ENCODE measurements around the gene FGF12. TPM values are rescaled to one million over a fixed set of nuclear protein-coding genes. Genes with fewer than 3 reads are reported as not detected.

Gene FGF12
- total and polyA plus RNA-seq, 2 of the 13 experiments (the other 11 are each of a cell fraction or from before 2014, with no cell fraction given) = 0.07 TPM; not detected in 1

DNA sequence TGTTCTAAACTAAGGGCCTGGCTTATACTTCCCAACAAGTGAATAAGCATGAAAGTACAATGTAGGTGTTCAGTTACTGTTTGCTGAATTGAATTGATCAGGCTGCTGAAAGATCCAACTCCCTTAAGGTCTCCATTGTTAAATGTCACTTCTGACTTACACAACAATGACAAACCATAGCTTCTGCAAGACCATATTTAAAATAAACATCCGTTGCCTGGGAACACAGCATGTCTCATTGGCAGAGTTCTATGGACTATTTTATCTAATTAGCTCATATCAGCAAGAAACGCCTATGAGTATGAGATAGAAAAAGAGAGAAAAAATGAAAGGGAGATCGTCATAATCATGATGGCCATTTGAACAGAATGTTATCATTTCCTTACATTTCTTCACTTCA is 605.4 kb downstream of the FGF12 start:
- Histone ChIP-seq H3K4me2 (ENCODE audit: low read depth, low read length) (no peak overlapping the region), H3K79me2 (ENCODE audit: insufficient read depth, low read length) (no peaks in the 10 kb centered on the region), H4K20me1 (ENCODE audit: insufficient read depth, low read length) (no peaks in the 10 kb centered on the region), H3K36me3 (replicated peaks in 1 of 2; ENCODE audit: control insufficient read depth in 1 of 2, insufficient read depth in 2 of 2, low read length in 2 of 2) (no peaks in the 10 kb centered on the region), H3K4me3 (replicated peaks in 1 of 3; ENCODE audit: insufficient read depth in 1 of 3, low read depth in 2 of 3, low read length in 3 of 3) (no peak overlapping the region), H3K4me1 (ENCODE audit: insufficient read depth, low read length) (no peaks in the 10 kb centered on the region), H3K27ac (ENCODE audit: extremely low read length, insufficient read depth, low read length) (no peak overlapping the region), H2AFZ (ENCODE audit: low read length) (no peak overlapping the region), H3K27me3 (ENCODE audit: control insufficient read depth in 1 of 2, insufficient read depth in 2 of 2, low read length in 2 of 2) (no peaks in the 10 kb centered on the region), H3K9me3 (ENCODE audit: low read length) (no peaks in the 10 kb centered on the region), H3K9ac (ENCODE audit: insufficient read depth, low read depth, low read length) (no peak overlapping the region)
- BruUV-seq (replicated peaks) = no TSS peak
- no peak for ATAC-seq
- in situ Hi-C loops (cut with HindIII; ENCODE audit: extremely low pct_ligation_motif_present, low pct_unique_long_range_greater_than_20kb) = no loop called here
- DNase-seq (ENCODE audit: low spot score) = no peak
- TF ChIP-seq, protein P1, sequence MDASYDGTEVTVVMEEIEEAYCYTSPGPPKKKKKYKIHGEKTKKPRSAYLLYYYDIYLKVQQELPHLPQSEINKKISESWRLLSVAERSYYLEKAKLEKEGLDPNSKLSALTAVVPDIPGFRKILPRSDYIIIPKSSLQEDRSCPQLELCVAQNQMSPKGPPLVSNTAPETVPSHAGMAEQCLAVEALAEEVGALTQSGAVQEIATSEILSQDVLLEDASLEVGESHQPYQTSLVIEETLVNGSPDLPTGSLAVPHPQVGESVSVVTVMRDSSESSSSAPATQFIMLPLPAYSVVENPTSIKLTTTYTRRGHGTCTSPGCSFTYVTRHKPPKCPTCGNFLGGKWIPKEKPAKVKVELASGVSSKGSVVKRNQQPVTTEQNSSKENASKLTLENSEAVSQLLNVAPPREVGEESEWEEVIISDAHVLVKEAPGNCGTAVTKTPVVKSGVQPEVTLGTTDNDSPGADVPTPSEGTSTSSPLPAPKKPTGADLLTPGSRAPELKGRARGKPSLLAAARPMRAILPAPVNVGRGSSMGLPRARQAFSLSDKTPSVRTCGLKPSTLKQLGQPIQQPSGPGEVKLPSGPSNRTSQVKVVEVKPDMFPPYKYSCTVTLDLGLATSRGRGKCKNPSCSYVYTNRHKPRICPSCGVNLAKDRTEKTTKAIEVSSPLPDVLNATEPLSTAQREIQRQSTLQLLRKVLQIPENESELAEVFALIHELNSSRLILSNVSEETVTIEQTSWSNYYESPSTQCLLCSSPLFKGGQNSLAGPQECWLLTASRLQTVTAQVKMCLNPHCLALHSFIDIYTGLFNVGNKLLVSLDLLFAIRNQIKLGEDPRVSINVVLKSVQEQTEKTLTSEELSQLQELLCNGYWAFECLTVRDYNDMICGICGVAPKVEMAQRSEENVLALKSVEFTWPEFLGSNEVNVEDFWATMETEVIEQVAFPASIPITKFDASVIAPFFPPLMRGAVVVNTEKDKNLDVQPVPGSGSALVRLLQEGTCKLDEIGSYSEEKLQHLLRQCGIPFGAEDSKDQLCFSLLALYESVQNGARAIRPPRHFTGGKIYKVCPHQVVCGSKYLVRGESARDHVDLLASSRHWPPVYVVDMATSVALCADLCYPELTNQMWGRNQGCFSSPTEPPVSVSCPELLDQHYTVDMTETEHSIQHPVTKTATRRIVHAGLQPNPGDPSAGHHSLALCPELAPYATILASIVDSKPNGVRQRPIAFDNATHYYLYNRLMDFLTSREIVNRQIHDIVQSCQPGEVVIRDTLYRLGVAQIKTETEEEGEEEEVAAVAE (CRISPR knock-in tag; IDR thresholded peaks at IDR 0.05; ENCODE audit: borderline replicate concordance) = no peak
- TF ChIP-seq ZNF12 (CRISPR knock-in tag; IDR thresholded peaks at IDR 0.05) = no peak
- no peak for TF ChIP-seq FIP1L1 (IDR thresholded peaks at IDR 0.05; ENCODE audit: borderline replicate concordance, insufficient read depth, low read depth, low read length)
- no peak for TF ChIP-seq ATF7-NPFF (CRISPR knock-in tag; IDR thresholded peaks at IDR 0.05; ENCODE audit: low read depth)
- no peak for FAIRE-seq
- ChIA-PET CTCF (ENCODE audit: low intra/inter-chr PET ratio, low total read pairs) (no interaction called here), POLR2A (no interaction called here)
- 6% methylated on average over 3 of the region's 3 CpGs for WGBS (ENCODE audit: low lambda C conversion rate)
- intact Hi-C loops (cut with micrococcal nuclease; ENCODE audit: unreplicated experiment) = no loop called here

GRCh38 chr3:192108820-192109219 is 618.5 kb downstream of the FGF12 start:
- H3K36me3 ChIP-seq (replicated peaks in 1 of 2; ENCODE audit: control insufficient read depth in 1 of 2, insufficient read depth in 2 of 2, low read length in 2 of 2) = no peaks in the 10 kb centered on the region
- CTCF ChIA-PET (ENCODE audit: low intra/inter-chr PET ratio, low total read pairs) = no interaction called here
- no peaks in the 10 kb centered on the region for H3K27me3 ChIP-seq (ENCODE audit: control insufficient read depth in 1 of 2, insufficient read depth in 2 of 2, low read length in 2 of 2)
- no peak overlapping the region for H3K27ac ChIP-seq (ENCODE audit: extremely low read length, insufficient read depth, low read length)
- FAIRE-seq (no peak), DNase-seq (ENCODE audit: low spot score) (no peak), ATAC-seq (no peak)
- H4K20me1 ChIP-seq (ENCODE audit: insufficient read depth, low read length) = no peaks in the 10 kb centered on the region
- H2AFZ ChIP-seq (ENCODE audit: low read length) = no peak overlapping the region
- BruUV-seq (replicated peaks) = no TSS peak
- no peaks in the 10 kb centered on the region; the same call in 1 of the 2 replicates for H3K9me3 ChIP-seq (ENCODE audit: low read length)
- no peak overlapping the region for H3K9ac ChIP-seq (ENCODE audit: insufficient read depth, low read depth, low read length)
- H3K4me2 ChIP-seq (ENCODE audit: low read depth, low read length) = no peak overlapping the region
- no peaks in the 10 kb centered on the region for H3K79me2 ChIP-seq (ENCODE audit: insufficient read depth, low read length)
- no peak overlapping the region for H3K4me3 ChIP-seq (replicated peaks in 1 of 3; ENCODE audit: insufficient read depth in 1 of 3, low read depth in 2 of 3, low read length in 3 of 3)
- no peaks in the 10 kb centered on the region for H3K4me1 ChIP-seq (ENCODE audit: insufficient read depth, low read length)
- POLR2A ChIA-PET = no interaction called here
- in situ Hi-C loops (cut with HindIII; ENCODE audit: extremely low pct_ligation_motif_present, low pct_unique_long_range_greater_than_20kb) = no loop called here
- intact Hi-C loops (cut with micrococcal nuclease; ENCODE audit: unreplicated experiment) = no loop called here
- TF ChIP-seq, protein P2, sequence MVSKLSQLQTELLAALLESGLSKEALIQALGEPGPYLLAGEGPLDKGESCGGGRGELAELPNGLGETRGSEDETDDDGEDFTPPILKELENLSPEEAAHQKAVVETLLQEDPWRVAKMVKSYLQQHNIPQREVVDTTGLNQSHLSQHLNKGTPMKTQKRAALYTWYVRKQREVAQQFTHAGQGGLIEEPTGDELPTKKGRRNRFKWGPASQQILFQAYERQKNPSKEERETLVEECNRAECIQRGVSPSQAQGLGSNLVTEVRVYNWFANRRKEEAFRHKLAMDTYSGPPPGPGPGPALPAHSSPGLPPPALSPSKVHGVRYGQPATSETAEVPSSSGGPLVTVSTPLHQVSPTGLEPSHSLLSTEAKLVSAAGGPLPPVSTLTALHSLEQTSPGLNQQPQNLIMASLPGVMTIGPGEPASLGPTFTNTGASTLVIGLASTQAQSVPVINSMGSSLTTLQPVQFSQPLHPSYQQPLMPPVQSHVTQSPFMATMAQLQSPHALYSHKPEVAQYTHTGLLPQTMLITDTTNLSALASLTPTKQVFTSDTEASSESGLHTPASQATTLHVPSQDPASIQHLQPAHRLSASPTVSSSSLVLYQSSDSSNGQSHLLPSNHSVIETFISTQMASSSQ (IDR thresholded peaks at IDR 0.05; ENCODE audit: low read depth) = no peak
- TF ChIP-seq, protein P2 (CRISPR knock-in tag; IDR thresholded peaks at IDR 0.05; ENCODE audit: borderline replicate concordance) = no peak
- TF ChIP-seq, protein P3, sequence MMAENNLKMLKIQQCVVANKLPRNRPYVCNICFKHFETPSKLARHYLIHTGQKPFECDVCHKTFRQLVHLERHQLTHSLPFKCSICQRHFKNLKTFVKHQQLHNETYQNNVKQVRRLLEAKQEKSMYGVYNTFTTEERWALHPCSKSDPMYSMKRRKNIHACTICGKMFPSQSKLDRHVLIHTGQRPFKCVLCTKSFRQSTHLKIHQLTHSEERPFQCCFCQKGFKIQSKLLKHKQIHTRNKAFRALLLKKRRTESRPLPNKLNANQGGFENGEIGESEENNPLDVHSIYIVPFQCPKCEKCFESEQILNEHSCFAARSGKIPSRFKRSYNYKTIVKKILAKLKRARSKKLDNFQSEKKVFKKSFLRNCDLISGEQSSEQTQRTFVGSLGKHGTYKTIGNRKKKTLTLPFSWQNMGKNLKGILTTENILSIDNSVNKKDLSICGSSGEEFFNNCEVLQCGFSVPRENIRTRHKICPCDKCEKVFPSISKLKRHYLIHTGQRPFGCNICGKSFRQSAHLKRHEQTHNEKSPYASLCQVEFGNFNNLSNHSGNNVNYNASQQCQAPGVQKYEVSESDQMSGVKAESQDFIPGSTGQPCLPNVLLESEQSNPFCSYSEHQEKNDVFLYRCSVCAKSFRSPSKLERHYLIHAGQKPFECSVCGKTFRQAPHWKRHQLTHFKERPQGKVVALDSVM (CRISPR knock-in tag; IDR thresholded peaks at IDR 0.05) = no peak
- no peak for TF ChIP-seq FOSL1 (CRISPR knock-in tag; IDR thresholded peaks at IDR 0.05; ENCODE audit: borderline replicate concordance)

All from HepG2 (cell line).